ENCODE data around the gene MYO18B.

DNA sequence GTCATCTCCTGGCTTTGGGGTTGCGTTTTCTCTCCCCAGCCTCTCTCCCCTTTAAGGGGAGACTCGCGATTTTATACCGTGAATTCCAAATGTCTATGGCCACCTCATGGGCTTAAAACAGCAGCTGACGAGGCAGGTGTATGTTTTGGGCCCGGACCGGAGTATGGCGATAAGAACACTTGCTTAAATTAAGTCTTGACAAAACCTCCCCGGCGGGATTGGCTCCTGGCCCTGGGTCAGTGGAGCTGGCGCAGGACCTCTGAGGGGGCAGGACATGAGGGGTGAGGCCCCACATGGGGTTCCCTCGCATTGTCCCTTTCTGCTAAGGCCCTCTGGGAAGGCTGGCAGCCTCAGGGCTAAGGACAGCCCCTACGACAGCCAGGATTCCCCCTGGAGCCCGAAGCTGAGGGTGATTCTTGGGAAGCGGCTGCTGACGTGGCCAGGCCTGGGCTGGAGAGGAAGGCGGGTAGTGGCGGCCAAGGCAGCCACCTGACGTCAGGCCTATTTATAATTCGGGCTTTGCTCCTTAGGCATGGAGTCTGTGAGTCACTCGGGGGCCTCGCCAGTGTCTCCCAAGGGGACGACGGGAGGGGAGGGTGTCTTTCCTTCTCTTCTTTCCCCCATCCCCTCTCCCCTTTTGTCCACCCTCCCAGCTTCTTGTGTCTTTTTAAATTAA lies 12.7 kb downstream of the MYO18B start:
- TF ChIP-seq, protein P1, sequence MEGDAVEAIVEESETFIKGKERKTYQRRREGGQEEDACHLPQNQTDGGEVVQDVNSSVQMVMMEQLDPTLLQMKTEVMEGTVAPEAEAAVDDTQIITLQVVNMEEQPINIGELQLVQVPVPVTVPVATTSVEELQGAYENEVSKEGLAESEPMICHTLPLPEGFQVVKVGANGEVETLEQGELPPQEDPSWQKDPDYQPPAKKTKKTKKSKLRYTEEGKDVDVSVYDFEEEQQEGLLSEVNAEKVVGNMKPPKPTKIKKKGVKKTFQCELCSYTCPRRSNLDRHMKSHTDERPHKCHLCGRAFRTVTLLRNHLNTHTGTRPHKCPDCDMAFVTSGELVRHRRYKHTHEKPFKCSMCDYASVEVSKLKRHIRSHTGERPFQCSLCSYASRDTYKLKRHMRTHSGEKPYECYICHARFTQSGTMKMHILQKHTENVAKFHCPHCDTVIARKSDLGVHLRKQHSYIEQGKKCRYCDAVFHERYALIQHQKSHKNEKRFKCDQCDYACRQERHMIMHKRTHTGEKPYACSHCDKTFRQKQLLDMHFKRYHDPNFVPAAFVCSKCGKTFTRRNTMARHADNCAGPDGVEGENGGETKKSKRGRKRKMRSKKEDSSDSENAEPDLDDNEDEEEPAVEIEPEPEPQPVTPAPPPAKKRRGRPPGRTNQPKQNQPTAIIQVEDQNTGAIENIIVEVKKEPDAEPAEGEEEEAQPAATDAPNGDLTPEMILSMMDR (IDR thresholded peaks at IDR 0.05; ENCODE audit: insufficient read depth, low read depth, low read length), result no peak
- TF ChIP-seq EZH2 (IDR thresholded peaks at IDR 0.05; ENCODE audit: insufficient read depth, low read length), result no peak

Measured in astrocyte (in vitro differentiated cells and primary cell).